Right renal cortex interstitium (tissue), 3 donors: ENCODE results near the gene KRTAP10-3. TPM values are rescaled to one million over a fixed set of nuclear protein-coding genes. Genes with fewer than 3 reads are reported as not detected.

Experiments
- DNase-seq, 3 donors: peaks; one replicate each; pipeline ENCODE4 v3.0.0-alpha.2; 2013; ENCODE audit warnings: low read depth in 3 of 3, low spot score in 2 of 3
- polyA plus RNA-seq, 3 donors: library from polyadenylated mRNA; unstranded; fragments of 120-200 nt; gene quantifications; one replicate each; pipeline ENCODE4 v1.2.1, GENCODE V29; 2013; ENCODE audit not compliant: insufficient read length in 3 of 3

Gene KRTAP10-3
- polyA plus RNA-seq, 3 donors = not detected

DNA sequence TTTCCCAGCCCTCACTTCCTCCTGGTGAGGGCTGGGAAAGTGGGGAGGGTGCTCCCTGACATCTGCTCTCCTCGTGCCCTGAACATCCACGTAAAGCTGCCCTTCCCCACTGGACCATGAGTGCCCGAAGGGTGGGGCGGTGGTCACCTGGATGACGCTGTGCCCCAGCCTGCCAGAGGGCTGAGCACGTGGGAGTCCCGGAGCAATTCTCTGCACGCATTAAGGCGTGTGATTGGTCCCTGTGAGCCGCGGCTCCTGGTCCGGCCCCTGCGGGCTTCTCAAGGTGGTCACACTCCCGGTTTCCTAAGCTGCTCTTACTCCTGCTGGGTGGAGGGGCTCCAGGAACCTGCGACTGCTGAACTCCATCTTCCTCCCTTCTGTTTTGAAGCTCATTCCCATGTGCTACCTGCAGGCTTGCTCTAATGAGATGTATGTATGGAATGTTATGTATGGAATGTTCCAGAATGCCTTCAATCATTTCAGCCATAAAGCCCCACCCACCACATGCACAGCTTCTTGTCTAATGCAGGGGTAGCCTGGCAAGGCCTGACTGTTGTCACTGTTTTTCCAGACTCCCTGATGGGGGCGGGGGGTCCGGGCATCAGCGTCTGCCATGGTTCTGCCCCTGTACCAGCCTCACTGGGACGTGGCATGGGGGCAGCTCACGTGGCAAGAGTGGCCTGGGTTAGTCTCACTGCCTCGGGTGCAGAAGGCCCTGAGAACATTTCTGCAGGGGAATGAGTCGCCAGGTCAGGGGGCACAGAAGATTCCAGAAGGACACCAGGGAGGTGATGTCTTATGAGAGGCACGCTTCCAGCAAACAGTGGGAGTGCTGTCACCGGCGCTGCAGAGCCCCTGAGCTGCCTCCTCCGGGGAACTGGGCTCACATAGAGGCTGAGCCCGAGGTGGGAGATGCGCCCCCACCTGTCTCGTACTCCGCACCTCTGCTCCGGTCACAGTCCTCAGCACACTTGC, 38.0 kb downstream of the KRTAP10-3 start:
- no peak for DNase-seq

DNA sequence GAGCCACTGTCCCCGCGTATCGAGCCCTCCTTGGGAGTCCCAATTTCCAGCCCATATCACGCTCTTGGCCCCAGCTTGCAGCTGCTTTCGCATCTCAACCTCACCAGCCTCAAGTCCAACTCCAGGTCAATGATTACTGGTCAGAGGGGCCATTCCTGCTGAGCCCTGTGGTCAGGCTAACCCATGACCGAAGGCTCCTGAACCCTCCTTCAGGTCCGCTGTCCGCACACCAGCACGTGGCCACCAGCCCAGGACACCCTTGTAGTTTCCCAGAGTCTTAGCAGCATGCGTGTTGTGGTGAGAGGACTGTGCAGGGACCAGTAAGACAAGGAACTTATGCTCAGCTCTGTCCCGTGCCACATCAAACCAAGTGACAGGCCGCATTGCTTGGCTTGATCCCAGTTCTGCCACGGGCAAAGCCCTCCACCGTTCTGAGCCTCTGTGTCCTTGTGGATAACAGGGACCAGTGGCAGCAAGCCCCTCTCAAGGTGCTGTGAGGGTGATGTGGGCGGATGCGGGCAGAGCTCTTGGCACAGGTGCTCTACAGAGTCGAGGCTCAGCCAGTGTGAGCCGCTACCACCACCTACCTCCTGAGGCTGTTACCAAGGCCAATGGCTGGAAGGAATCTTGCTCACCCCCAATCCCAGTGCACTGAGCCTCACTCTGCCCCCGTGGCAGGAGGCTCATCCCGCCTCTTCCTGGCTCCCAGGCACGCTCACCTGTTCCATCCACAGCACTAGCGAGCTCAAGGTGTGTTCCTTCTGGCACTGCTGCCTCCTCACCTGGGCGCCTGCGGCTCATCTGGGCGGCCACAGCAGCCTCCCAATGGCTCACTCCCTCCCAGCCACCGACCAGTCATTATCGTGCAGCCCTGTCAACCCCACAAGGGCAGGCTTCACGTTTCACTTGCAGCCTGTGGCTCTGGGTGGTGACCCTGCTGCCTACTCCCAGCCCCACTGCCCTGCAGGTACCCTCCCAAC, 39.0 kb downstream of the KRTAP10-3 start:
- no peak for DNase-seq

DNA sequence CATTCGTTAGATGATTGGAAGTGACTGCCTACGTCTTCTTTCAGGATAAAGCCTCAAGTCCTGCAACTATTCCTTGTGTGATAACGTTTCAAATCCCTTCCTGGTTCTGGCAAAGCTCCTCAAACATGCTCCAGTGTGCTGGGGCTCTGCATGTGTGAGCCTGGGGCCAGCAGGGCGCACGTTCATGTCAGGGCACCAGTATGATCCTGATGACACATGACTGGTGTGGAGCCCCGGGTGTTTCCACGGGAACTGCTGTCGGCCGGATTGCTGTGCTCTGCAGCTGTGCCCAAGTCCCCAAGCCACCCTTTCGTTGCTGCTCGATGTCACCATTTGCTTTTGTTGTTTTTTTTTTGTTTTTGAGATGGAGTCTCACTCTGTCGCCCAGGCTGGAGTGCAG, 39.9 kb downstream of the KRTAP10-3 start:
- no peak for DNase-seq

DNA sequence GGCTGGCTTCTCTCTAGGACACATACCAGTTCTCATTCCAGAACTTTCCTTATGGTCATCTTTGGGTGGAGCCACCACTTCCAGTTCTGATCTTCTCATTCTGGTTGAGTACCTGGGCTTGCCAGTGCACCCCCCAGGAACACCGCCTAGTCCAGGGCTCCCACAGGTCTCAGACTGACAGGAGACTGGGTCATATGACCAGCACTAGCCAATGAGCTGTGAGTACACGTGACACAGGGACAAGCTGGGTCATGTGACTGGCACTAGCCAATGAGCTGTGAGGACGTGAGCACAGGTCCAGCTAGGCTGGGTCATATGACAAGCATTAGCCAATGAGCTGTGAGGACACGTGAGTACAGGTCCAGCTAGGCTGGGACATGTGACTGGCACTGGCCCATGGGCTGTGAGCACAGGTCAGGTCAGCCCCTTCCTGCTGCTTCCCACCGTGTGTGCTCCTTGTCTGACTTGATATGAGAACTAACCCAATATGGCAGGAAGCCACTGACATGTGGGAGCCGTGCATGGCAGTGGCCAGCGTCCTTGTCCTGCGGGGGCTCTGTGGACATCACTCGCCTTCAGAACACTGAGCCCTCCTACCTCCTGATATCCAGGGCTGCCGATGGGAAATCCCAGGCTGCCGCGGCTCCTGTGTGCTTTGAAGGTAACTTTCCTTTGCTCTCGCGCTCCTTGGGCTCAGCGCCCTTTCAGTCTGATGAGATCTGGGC, 41.3 kb downstream of the KRTAP10-3 start:
- no peak for DNase-seq

DNA sequence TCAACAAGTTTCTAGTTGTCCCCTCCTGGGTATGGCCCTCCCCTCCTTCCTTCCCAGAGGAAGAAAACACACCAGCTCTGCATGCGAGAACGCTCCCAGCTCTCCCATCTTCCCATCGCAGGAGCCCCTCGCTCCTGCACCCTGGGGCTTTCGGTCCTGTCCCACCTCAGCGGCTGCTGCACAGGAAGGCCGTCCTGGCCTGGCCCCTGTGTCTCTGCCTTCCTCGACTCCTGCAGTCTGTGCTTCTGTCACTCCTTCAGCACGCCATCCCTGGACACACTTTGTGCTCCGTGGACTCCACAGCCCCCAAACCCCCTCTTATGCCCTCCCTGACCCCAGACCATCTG, 41.8 kb downstream of the KRTAP10-3 start:
- DNase-seq = no peak

DNA sequence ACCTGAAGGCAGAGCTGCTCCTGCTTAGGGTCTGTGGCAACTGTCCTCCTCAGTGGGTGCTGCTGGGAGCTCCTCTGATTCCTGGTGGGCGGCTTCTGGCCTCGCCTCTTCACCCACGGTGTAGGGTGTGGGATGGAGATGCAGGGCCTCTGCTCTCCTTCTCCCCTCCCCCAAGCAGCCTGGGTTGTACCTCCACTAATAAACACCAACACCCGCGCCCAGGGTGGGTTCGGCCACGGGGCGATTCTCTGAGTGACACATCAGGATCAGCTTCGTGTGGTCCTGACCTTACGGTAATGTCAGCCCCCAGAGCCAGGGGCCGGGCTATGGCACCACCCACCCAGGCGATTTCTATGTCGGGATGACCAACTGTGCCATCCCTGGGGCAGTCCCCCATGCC, 42.3 kb downstream of the KRTAP10-3 start:
- no peak for DNase-seq

DNA sequence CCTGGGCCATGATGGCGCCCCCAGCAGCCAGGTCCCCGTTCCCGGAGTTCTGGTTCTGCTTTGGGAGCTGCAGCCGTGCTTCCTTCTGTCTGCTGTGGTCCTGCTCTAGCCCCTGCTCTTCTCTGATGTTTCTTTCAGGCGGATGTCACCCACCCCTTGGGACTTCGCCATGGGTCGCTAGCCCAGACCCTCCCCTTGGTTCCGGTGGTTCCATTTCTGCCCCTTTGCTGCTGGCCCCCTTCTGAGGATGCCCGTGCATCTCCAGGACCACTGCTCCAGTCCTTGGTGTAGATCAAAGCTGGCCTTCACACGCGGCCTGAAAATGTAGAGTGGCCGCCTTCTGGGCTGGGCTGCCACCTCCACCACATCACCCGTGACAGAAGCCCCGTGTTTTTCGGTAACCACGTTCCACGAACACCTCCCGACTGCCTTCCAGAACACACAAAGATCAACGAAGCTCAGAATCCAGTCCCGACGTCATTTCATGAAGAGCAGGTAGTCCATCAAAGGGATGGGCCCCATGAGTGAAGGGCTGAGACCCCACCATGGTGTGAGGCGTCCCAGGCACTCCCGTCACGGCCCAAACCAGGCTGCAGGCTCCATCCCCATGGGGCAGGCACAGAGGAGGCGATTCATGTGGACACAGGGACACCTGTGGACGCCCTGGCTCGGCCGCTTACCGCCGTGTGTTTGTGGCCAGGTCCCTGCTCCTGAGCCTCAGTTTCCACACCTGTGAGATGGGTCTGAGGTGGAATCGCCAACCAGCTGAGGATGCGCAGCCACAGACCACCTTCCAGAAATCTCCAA, 43.0 kb downstream of the KRTAP10-3 start:
- no peak for DNase-seq

DNA sequence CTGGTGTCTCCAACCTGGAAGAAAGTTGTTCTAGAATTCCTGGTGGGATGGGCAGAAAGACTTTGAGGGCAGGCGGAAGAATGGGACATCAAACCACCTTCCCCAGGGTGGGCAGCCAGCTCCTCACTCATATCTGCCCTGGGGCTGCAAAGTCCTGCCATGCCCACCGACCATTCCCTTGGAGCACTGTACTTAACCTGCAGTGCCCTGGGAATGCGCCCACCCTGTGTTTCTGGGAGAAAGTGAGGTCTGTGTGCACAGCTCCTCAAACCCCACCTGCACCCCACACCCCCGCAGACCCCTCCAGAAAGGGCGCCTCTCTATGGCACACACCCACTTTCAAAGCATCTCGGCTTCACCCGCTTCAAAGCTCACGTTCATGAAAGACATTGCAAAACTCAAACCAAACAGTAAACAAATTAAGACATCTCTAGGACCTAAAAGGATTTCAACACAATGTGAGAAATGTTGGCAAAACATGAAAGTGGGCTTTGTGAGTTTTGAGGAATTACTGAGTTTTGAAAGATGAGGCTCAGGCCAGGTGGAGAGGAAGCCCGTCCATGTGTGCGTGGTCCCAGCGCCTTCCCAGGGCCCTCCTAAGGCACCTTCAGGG, 43.7 kb downstream of the KRTAP10-3 start:
- no peak for DNase-seq

DNA sequence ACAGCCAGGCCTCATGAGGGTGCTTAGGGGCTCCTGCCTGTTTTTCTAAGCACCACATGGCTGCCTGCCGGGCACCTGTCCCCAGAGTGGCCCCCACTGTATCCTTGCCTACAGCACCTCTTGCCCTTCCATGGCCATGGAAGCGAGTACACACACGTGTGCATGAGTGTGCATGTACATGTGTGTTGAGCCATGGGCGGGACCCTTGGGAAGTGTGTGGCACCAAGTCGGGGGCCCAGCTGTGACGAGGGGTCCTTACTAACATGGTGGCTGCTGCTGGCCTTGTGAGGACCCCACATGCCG, 44.4 kb downstream of the KRTAP10-3 start:
- DNase-seq = no peak

DNA sequence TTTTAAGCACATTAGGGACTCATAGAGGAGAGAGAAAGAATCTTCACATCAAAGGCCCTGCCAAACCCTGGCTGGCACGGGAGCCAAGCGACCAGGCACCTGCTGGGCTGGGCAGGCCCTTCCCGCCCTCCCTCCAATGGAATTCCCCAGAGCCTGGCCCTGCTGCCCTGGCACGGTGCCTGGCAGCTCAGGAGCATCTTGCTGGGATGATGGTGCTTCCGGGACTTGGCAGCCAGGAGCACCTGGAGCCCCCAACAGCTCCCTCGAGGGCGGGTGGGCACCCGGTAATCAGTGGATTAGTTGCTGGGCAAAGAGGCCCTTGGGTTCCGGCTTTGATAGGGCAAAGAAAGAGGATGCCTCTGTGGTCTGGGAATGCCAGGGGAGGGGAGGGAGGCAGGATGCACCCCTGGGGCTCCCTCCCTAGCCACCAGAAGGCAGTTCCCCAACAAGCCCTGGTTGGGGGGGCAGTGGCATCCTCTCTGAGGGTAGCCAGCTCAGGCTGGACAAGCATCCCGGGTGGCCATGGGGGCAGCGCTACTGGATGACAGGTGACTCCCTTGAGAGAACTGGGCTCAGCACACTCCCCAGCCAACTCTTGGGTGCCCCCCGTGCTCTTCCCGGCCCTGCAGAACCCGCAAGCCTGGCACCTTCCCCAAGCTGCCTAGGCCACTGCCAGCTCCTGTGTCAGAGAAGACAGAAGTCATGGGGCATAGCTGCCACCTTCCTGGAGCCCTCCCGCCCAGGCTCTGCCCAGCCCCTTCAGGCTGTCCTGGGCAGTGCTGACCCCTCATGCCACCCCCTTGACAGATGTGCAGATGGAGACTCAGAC, 45.0 kb downstream of the KRTAP10-3 start:
- DNase-seq = no peak

DNA sequence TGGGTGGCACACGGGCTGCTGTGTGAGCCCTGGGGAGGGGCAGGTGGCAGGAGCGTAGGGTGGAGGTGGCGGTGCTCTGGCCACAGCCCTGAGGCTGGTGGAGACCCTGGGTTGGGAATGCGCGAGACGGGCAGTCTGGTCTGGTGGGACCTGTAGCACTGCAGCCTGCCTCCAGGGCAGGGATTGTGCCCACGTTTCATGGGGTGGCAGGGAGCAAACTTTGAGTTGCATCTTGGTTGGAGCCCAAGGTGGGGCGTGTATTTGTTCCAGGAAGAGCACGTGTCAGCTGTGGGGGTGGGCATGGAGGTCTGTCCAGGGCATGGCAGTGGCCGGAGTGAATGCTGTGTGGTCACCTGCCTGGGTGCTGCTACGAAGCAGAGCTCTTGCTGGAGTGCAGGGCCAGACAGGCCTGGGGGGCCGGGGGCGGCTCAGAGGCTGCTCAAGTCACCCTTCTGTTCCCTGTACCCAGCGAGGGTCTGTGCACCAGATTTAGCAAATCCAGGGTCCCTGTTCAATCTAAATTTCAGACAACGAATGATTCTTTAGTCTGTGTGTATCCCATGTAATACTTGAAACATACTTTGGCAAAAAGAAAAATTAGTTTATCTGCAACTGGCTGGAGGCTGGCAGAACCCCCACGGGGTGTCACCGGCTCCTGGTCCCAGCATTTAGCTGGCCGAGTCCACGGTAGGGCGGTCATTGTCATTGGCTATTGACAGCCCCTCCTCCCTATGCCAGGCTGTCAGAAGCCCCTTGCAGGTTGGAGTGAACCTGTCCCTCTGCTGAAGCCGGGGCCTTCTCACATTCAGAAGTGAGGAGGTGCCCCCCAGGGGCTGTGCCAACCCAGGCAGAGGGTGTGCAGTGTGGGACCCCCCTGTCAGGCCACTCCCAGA, 45.9 kb downstream of the KRTAP10-3 start:
- no peak for DNase-seq

DNA sequence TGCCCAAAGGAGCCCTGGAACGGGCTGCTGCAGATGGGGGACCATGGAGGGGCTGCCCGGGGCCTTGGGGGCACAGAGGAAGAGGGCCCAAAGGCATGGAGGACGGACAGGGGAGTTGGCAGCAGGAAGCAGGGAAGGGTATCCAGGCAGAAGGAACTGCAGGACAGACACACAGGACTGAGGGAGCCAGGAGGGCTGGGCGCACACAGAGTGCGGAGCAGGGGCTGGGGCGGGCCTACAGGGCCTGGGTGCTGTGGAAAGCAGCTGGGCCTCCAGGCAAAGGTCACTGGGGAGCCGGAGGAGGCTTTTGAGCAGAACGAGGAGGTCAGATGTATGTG, 46.7 kb downstream of the KRTAP10-3 start:
- DNase-seq = no peak

DNA sequence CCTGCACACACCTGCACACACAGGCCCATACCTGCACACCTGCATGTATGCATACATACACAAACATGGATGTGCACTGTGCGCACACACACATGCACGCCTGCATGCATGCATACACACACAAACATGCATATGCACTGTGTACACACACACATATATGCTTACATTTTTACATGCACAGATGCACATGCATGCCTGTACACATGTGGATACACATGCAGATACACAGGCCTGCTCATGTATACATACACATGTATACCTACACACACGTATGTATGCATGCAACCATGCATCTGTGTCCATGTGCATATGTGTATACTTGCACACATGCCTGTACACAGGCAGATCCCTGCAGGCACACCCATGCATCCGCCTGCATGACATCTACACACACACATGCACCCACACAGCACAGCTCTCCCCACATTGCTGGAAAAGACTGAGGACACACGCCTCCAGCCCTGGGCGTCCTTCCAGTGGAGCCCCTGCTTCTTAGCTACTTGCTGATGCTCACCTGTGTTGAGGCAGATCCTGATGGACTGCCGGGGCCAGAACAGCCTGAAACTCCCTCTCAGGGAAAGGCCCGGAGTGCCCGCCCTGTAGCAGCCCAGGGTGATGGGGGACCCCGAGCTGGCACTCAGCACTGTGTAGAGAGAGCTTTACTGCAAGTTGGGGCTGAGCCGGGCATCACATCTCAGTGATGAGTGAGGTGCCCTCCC, 47.2 kb downstream of the KRTAP10-3 start:
- DNase-seq = no peak

DNA sequence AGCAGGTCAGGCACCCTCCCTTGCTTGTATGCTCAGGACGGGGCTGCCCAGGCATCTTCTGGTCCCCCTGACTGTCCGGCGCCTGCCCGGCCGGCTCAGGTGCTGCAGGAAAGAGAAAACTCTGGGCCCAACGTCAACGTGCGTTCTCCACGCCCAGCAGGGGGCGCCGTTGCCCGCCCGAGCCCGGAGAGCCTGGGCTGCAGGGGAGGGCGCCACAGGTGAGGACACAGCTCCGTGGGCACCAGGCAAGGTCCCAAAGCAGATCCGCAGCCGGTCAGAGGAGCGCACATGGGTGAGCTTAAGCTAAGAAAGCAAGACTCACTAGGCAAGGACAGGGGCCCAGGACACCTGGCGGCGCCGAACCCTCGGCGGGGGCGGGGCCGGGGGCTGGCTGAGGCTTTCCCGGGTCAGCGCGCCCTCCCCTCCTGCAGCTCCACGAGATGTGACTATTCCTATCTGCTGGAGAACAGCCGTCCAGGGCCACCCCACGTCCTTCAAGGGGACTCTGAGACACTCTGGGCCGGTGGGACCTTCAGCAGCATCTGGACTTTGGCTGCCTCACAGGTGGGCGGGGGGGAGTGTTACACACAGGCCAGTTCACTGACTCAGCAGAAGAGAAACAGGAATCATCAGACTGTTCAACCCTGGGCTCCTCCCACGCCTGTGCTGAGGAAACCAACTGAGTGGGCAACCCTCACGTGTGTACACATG, 47.9 kb downstream of the KRTAP10-3 start:
- peak; percentile 14 to 52 (median 45) for DNase-seq

DNA sequence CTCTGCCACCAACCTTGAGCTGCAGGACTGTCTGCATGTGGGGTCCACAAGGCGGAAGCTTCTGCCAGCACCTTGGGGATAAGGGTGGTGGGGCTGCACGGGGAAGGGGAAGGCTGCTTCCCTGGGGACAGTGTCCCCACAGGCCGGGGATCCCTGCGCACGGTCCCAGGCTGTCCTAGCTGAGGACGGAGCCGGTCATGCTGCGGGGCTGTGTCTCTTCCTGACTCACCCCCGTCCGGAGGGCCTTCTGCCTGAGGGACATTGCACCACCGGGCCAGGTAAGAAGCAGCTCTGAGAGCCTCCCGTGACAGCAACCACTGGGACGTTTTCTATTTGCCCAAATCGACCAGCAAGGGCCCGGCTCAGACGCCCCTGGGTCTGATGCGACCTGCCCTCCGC, 48.5 kb downstream of the KRTAP10-3 start:
- DNase-seq = no peak

DNA sequence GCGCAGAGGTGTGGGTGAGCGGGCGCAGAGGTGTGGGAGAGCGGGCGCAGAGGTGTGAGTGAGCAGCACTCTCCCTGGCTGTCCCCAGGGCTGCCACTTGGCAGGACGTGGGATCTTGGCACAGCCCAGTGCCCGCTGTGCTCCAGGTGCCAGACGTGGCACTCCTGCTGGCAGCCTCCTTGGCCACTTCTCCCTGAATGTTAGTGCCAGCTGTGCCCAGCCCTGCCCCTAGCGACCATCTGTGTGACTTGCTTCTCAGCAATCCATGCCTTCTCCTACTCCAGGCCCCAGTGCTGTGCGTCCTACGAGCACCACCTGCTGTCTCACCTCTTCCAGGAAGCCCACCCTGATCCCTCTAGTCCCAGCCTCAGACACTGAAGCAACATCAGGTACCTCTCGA, 49.1 kb downstream of the KRTAP10-3 start:
- DNase-seq = no peak
